HK-2 (cell line): Measurements from ENCODE around the gene DTX3.
A peak's percentile ranks its signal among the peaks of the same experiment; 100 is the strongest.
"Not testable (repeated sequence)": the region's sequence is repeated elsewhere in the genome, so short reads cannot be mapped to it uniquely, and the experiment has no call there.

Source experiments
- DNase-seq: peaks from one replicate; pipeline ENCODE4 v3.0.0-alpha.2; 2018; ENCODE audit not compliant: unreplicated experiment

DTX3 gene

DNA sequence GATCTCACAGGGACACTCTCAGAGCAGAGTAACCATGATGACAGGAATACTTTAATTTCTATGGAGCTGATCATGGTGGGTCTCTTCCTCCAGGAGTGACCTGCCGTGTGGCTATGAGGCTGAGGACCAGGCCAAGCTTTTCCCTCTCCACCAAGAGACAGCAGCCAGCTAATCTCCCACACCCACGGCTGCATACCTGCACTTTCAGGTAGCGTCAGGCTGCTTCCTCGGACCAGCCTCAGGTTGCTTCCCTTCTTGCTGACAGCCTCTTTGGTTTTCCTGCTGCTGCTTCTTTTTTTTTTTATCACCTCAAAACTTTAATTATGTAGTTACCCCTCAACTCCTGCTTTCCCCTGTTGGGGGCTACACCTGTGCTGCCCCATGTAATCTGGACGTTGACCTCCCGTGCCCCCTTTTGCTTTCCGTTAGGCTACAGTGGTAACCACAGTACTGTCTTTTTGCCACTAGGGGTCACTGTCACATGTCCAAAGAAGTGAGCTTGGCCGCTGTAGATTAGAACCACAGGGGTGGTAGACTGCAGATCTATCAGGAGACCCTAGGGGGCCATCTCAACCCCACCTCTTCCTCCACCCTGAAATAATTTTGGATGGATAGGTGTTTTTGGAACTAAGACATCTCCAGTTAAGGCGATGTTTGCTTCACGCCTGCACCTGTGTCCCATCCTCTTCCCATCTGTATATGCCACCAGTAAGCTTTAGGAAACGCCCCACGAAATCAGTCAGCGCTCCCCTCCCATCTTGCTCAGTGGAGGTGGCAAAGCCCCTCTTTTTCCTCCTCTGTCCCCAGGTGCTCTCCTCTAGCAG is 21.4 kb upstream of the DTX3 start:
- peak; percentile 66 for DNase-seq

DNA sequence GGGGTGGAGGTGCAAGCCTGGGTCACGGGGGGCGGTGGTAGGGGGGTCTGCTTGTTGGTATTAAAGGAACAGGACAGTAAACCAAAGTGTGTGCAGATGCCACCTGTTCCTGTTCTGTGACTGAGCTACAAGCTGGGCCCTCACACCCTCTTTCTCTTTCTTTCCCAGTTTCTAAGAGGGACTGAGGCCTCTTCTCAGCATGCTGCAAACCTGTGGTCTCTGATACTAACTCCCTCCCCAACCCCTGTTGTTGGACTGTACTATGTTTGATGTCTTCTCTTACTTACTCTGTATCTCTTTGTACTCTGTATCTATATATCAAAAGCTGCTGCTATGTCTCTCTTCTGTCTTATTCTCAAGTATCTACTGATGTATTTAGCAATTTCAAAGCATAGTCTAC is 20.6 kb upstream of the DTX3 start:
- no peak for DNase-seq

DNA sequence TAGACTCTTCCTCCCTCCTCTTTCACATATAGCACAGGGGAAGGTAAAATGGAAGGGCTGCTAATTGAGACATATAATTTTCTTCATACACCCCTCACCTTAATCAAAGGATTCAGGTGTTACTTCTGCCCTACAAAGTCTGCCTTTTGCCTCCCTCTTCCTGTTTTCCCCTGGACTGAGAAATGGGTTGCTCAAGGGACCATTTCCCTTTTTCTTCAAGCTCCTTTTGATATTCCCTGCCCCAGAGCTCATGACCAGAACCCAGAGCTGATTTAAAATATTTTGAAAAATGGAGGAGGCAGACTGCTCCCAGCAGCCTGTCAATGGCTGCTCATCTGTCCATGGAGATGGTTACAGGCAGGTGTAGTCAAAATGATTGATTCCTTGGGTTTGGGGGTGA is 19.9 kb upstream of the DTX3 start:
- no peak for DNase-seq

DNA sequence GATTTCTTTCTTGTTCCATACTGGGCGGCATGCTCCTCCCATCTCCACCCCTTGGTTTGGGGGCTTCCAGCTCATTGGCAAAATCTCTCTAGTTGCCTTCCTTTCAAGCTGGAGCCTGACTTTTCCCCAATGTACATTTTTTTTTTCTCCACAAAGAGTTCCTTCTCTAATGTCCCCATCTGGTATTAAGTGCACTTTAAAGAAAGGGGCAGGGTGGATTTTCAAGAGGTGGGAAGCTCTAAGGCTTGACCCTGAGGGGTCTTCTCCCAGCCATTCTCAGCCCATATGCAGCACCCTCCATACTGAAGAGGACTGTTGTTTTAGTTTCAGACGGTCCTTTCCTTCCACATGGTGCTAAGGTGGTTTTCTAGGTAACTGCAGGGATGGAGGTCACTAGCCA is 19.5 kb upstream of the DTX3 start:
- DNase-seq = no peak

DNA sequence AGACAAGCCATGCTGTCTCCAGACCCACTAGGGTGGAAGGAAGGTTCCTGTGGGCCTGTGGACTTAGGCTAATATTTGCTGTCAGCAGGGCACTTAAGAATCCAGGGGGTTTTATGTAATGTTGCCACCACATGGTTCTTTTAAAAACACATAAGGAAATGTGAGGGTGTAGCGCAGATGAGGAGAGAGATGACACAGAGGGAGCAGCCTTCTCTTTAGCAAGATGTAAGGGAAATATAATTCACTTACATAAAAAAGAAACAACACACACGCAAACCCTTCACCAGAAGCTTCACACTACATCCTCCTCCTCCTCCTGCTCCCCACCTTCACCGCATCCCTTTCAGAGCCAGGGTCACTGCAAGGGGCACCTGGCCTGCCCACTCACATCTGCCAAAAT is 18.5 kb upstream of the DTX3 start:
- no peak for DNase-seq

DNA sequence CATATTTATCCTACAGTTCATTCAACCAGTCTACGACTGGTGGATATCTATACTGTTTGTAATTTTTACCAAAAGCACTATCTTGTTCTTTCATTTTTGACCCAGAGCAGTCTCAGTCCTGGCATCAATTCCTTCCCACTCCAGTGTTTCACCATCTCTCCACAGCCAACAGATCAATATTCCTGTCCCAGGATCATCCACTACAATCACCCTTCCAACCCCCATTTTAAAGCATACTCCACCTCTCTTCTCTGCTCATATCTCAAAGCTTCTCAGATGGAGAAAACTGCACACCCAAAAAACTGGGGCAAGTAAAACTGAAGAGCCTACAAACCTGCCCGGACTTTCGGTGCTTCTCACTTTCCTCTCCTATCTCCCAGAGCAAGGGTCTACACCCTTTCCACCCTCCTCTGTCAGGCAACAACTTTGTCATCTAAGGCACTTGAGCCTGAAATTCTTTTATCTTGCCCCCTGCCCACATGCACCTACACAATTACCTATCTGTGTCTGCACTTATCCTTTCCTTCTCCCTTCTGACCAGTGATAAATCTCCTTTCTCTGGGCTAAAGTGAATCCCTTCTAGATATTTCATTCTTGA is 17.7 kb upstream of the DTX3 start:
- DNase-seq = no peak

DNA sequence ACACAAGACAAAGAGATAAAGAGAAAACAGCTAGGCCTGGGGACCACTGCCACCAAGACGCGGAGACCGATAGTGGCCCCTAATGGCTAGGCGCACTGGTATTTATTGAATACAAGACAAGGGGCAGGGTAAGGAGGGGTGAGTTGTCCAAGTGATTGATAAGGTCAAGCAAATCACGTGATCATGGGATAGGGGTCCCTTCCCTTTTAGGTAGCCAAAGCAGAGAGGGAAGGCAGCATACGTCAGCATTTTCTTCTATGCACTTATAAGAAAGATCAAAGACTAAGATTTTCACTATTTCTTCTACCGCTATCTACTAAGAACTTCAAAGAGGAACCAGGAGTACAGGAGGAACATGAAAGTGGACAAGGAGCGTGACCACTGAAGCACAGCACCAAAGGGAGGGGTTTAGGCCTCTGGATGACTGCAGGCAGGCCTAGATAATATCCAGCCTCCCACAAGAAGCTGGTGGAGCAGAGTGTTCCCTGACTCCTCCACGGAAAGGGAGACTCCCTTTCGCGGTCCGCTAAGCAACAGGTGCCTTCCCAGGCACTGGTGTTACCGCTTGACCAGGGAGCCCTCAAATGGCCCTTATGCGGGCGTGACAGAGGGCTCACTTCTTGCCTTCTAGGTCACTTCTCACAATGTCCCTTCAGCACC is 15.5 kb upstream of the DTX3 start:
- not testable (repeated sequence) for DNase-seq

DNA sequence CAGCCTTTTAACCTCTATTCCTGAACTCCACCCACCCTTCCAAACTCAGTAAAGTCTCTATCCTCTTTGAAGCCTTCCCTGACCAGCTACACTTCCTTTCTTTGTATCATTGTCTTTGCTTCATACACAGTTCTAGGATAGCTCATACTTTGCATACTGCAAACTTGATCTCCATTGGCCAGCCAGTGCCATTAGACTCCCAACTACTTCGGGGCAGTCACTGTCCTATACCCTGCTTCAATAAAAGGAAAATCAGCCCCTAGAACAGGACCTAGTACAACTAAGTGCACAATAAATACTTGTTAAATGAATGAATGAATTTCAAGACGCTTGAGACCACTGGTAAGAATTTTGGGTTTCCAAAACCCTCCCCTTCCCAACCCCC is 14.2 kb upstream of the DTX3 start:
- no peak for DNase-seq

DNA sequence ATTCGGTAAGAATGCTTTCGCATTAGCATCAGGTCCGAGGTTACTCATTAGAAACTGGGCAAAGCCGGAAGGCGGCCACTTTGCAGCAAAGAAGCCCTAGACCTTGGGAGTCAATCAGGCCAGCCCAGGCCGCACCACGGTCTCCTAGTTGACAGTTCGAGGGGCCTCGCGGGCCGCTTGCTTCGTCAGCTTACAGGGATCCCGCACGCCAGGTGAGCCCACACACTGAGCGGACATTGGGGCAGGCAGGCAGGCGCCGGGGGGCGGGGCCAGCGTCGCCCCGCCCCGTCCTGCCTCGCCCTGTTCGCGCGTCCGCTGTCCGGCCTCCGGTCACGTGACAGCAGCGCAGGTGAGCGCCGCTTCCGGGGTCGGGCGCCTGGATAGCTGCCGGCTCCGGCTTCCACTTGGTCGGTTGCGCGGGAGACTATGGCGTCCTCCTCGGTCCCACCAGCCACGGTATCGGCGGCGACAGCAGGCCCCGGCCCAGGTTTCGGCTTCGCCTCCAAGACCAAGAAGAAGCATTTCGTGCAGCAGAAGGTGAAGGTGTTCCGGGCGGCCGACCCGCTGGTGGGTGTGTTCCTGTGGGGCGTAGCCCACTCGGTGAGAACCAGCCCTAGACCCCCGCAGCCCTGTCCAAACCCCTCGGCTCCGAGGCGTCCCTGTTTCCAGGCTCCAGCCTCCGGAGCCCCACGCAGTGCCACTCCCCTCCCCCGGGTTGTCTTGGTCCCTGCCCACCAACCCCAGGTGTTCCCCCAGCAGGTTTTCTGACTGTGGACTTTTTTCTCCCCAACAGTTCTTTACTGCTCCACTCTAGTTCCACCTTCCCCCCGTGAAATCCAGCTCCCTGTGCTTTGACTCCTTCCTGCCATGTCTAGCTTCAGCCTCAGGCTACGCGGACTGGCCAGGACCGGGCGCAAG is 13.5 kb upstream of the DTX3 start, which contains the start of gene PIP4K2C:
PIP4K2C (plus strand) TSS at position 329 of the 918 bp plus-strand sequence; CDS start at position 427, 98 bp downstream.
- DNase-seq = peak; percentile 84

DNA sequence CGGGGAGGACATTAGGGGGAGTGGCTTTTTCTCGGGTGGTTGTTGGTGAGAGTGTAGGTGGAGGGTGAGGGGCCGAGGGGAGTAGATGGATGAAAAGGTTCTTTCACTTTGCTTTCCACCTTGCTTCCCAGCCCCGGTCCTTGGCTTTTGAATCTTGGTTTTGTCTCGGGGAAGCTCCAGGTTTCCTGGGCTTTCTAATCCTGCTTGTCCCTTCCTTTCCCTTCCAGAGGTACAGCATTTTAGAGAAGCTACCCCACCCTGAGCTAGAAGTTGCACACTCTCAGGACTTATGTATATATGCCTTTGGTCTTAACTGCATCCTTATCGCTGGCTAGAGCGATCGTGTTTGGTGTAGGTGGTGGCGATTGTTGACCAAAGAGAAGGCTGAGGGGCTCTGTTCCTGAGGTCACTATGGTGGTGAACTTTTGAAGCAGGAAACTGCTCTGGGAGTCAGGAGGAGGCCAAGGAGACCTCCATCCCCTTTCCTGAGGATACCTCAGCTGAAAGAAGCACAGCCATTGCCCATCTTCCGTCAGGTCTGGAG is 12.8 kb upstream of the DTX3 start:
- no peak for DNase-seq

DNA sequence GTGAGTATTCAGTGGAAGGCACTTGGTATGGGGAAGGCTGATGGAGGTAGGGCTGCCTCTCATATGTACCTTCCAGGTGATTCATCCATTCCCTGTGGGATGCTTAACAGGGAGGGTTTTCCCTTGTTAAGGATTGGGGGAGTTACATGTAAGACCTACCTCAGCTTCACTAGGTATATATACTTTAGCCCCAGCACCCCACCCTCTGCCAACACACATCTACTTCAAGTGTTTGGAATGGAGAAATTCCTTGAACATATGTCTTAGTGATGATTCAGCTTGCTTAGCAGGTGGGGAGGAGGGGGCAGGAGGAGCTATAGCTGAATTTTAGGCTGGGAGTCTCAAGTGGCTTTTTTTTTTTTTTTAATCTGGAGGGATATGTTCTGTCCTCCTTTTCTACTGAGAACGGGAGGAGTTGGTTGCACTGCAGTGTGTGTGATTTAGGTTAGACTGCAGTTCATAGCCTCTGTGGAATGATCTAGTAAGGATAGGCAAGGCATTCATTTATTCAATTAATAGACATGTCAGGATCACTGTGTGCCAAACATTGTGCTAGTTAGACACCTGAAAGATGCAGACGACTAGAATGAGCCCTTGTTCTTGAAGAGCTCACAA is 12.0 kb upstream of the DTX3 start:
- no peak for DNase-seq

DNA sequence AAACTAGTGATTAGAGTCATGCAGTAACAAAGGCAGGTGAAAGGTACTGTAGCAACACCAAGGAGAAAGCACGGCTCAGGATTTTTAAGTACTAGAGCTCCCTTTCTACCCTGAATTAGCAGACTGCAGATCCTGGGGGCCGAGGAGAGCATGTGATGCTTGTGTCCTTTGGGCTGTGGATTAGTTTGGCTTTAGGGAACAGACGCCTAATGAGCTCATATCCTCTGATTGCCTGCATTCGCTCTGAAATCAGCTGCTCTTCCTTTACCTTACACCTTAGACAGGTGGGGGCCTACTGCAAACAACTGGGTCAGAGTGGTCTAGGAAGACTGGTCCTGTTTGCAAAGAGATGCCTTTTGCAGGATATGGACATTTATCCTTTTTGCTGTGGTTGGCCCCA is 11.4 kb upstream of the DTX3 start:
- no peak for DNase-seq

DNA sequence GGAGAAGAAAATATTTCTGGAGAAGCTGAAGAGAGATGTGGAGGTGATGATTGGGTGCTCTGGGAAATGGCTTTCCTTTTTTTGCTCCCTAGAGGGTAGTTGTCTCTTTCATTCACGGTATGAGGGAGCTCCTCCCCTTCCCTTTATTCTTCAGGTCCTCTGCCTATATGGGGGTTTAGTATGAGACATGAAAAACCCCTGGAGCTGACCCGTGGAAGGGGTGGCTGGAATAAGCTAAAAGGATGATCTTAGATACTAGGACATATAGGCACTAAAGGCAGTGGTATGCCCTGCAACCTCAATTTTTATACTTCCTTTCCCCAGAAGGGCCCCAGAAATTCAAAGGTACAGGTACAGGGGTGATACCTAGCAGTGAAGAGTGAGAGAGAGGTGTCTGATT is 4.2 kb upstream of the DTX3 start:
- no peak for DNase-seq

DNA sequence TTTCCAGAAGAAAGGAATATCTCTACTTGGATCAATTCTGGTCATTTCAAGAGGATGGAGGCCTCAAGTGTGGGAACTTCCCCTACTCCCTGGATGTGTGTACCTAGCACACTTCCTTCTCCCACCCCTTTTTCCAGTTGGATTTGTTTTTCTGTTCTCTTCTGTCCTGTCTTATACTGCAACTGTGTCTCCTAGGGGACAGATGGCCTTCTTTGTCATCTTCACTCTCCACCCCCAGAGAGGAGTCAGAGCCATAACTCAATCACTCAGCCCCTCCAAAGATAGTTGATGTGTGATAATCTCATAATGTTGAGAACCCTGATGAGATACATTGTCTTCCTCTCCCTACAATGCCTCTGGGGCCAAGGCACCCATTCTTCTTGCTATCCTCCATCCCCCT is 2.1 kb upstream of the DTX3 start:
- no peak for DNase-seq

DNA sequence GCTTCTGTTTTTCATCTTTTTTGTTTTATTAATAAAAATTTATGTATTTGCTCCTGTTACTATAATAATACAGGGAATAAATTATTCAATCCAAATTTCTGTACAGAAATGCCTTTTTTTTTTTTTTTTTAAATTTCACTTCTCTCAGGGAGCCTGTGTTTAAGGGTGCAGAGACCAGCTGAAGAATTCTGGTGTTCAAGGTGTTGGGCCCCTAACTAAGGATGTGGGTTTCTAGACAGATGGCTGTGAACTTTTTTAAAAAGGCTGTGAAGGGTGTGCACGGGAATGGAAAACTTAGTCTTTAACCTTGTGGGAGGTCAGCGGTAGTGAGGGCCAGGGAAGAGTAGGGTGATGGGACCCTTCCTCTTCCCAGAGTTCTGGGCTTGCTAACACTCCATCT is 1.3 kb upstream of the DTX3 start:
- no peak for DNase-seq

DNA sequence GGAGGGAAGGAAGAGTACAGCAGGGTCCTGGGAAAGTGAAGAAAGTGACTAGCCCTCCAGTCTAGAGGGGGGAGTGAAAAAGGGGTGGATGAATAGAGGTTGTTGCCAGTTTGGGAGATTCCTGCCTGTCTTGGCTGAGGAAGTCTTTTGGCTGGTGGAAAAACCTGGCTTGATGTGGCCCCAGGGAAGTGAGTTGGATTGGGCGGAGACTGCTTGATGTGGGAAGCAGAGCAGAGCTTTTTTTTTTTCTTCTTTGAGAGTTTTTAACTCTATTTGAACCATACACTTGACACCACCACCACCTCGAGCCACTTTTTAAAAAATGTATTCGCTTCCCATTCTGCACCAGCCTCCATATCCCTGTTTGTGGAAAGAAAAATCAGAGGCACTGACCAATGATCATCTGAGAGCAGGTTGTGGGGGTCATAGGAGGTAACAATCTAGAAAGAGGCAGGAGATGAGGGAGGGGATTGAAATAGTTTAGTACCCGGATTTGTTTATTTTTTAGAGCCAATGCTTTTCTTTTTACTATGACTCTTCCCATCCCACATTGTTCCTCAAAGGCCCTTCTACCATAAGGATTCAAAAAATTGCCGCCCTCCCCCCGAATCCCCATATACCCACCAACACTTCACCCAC is 690 bp upstream of the DTX3 start:
- no peak for DNase-seq

DNA sequence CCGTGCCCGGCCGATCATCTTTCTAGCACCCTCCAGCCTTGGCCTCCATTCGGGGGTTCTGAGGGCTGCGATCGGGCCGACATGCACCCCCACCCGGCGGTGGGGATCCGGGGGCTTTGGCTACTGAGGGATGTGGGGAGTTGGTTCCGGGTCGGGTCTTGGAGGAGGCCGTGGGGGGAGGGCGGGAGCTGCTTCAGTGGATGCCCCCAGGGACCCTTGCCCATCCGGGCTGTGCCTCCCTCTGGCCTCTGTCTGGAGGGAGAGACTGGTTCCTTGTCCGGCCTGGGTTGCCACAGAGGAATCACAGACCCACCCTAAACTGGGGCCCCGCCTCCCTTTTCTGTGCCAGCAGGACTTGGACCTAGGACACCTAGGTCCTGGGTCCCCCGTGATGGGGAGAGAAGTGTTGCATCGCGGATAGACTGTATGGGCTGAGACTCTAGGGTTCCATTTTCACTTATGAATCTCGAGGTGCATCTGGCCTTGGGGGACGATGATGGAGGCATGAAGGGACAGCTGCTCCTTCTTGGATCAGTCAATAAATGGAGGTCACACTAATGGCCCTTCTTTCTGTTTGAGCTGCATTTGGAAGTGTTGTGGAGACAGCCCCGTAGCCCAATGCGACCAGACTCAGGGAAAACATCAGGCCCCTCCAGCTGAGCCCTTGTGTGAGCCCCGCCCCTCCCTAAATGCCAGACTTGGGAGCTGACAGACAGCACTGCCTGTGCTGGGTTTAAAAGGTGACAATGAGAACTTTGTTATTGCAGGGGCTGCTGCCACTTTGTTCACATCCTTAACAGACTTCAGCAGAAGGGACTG is 577 bp downstream of the DTX3 start:
- DNase-seq = no peak

DNA sequence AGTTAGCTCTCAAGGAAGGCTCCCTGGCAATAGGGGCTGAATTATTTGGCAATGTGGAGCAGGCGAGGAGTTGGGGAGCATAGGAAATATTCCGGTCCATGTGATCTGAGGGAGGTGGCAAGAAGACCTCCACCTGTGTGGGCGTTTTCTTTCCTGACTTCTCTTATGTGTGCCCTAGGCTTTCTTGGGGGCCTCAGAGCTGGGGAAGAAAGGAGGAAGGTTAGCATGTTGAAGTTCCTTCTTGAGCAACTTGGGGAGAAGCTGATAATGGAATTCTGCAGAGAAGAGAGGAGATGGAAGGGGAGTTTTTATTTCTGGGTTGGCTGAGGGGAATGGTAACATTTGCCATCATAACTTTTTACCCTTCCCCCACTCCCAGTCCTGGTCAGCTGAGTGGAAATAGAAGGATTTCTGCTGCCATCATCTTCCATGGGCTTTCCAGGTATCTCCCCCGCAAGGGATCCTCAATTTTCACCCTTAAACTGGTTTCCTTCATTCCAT is 1.2 kb downstream of the DTX3 start:
- DNase-seq = no peak

DNA sequence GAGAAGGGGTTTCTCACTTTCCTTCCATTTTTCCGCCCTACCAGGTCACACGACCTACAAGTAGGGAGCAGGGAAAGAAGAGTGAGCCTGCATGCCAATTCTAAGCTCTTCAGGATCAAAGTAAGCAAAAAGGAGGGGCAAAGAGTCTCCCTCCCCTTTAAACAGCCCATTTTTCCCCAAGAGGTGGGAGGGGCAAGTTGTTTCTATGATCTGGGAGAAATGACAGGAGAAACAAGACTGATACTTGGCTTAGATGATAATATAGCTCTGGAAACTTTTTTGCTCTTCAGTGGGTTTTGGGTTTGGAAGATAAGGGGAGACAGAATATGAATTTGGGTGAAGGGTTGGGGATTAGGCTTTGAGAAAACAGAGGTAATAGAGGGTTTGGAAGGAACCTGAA is 1.8 kb downstream of the DTX3 start:
- DNase-seq = no peak

DNA sequence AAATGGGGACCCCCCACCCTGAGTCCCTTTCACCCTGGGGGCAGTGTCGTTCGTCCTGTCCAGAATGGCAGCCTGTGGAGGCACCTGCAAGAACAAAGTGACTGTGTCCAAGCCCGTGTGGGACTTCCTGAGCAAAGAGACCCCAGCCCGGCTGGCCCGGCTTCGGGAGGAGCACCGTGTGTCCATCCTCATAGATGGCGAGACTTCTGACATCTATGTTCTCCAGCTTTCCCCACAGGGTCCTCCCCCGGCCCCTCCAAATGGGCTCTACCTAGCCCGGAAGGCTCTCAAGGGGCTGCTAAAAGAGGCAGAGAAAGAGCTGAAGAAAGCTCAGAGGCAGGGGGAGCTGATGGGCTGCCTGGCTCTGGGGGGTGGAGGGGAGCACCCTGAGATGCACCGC is 2.2 kb downstream of the DTX3 start:
- DNase-seq = no peak
